MCF 10A (cell line): ENCODE results near the gene SHH. TPM values are rescaled to one million over a fixed set of nuclear protein-coding genes. Genes with fewer than 3 reads are reported as not detected.
"Not testable (repeated sequence)": the region's sequence is repeated elsewhere in the genome, so short reads cannot be mapped to it uniquely, and the experiment has no call there.

ENCODE experiments used
- BruUV-seq: library from RNA; stranded (reverse); fragments of 400-500 nt; replicated peaks from 2 replicates; lab custom pipeline; 2021; lab: Mats Ljungman, UMichigan
- CTCF ChIA-PET: fragments of 300-600 bp; sonication (Branson Sonifier 250); formaldehyde crosslinking; extraction: SDS; loops from one replicate; lab custom pipeline; 2021; ENCODE audit warnings: antibody characterized with exemption, inconsistent platforms; lab: Yijun Ruan, JAX
- POLR2A ChIA-PET: fragments of 300-600, 350-650 bp; sonication (Branson Sonifier 250); formaldehyde crosslinking; extraction: SDS; loops from one replicate; lab custom pipeline; 2020; ENCODE audit warnings: antibody characterized with exemption, inconsistent platforms; lab: Yijun Ruan, JAX
- DNase-seq: peaks from one replicate; pipeline ENCODE4 v3.0.0-alpha.2; 2018; ENCODE audit not compliant: unreplicated experiment
- H3K27ac Mint-ChIP-seq: one replicate; pipeline ENCODE4 v1.8.0; 2022; ENCODE audit warnings: mild to moderate bottlenecking, low read depth, mixed read lengths; ENCODE audit not compliant: unreplicated experiment
- H3K27me3 Mint-ChIP-seq: one replicate; pipeline ENCODE4 v1.8.0; 2022; ENCODE audit warnings: mixed read lengths; ENCODE audit not compliant: insufficient read depth, unreplicated experiment
- H3K36me3 Mint-ChIP-seq: one replicate; pipeline ENCODE4 v1.8.0; 2022; ENCODE audit warnings: mild to moderate bottlenecking, moderate library complexity, mixed read lengths; ENCODE audit not compliant: insufficient read depth, unreplicated experiment
- H3K4me1 Mint-ChIP-seq: one replicate; pipeline ENCODE4 v1.8.0; 2022; ENCODE audit warnings: mixed read lengths; ENCODE audit not compliant: insufficient read depth, unreplicated experiment
- H3K4me3 Mint-ChIP-seq: one replicate; pipeline ENCODE4 v1.8.0; 2022; ENCODE audit warnings: mild to moderate bottlenecking, moderate library complexity, mixed read lengths; ENCODE audit not compliant: unreplicated experiment
- H3K9me3 Mint-ChIP-seq: one replicate; pipeline ENCODE4 v1.8.0; 2022; ENCODE audit warnings: mixed read lengths; ENCODE audit not compliant: unreplicated experiment
- intact Hi-C: fragments of 100-400 bp; cut with micrococcal nuclease; formaldehyde crosslinking; loops from 2 replicates; pipeline ENCODE4 v1.14.1; 2022
- total RNA-seq: library from RNA; stranded (reverse); gene quantifications from 2 replicates; pipeline ENCODE4 v1.2.3, GENCODE V29; 2022
- TF ChIP-seq, protein P1 (sequence below): fragments of 200-600 bp; IDR thresholded peaks from one replicate; pipeline ENCODE4 v1.8.0; 2022; ENCODE audit warnings: antibody characterized with exemption, mild to moderate bottlenecking; ENCODE audit not compliant: unreplicated experiment

Gene SHH
- total RNA-seq, 1 experiment from 2014 or later: not detected

GRCh38 chr7:155818154-155818819 is 6.0 kb upstream of the SHH start:
- peaks cover 11% of the 10 kb centered on the region for H3K4me1 Mint-ChIP-seq
- H3K9me3 Mint-ChIP-seq: no peaks in the 10 kb centered on the region
- TF ChIP-seq, protein P1, sequence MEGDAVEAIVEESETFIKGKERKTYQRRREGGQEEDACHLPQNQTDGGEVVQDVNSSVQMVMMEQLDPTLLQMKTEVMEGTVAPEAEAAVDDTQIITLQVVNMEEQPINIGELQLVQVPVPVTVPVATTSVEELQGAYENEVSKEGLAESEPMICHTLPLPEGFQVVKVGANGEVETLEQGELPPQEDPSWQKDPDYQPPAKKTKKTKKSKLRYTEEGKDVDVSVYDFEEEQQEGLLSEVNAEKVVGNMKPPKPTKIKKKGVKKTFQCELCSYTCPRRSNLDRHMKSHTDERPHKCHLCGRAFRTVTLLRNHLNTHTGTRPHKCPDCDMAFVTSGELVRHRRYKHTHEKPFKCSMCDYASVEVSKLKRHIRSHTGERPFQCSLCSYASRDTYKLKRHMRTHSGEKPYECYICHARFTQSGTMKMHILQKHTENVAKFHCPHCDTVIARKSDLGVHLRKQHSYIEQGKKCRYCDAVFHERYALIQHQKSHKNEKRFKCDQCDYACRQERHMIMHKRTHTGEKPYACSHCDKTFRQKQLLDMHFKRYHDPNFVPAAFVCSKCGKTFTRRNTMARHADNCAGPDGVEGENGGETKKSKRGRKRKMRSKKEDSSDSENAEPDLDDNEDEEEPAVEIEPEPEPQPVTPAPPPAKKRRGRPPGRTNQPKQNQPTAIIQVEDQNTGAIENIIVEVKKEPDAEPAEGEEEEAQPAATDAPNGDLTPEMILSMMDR: no peak
- CTCF ChIA-PET: no interaction called here
- no peak overlapping the region for H3K27ac Mint-ChIP-seq
- BruUV-seq: no TSS peak
- DNase-seq: no peak
- H3K4me3 Mint-ChIP-seq: no peak overlapping the region
- intact Hi-C loops: loop anchor here (5.0 to 10.0 kb wide), 2 partner anchors 134 to 827 kb away; partner anchors contain the start of gene RNF32
- peaks cover 3% of the 10 kb centered on the region for H3K27me3 Mint-ChIP-seq
- no peaks in the 10 kb centered on the region for H3K36me3 Mint-ChIP-seq
- POLR2A ChIA-PET: no interaction called here

- not testable (repeated sequence) for H3K9me3 Mint-ChIP-seq
- CTCF ChIA-PET: interaction anchor here (0.5 kb wide), 1 partner anchor 14 kb away, joined by 3 read pairs; no protein-coding TSS in a partner anchor
- peaks cover 10% of the 10 kb centered on the region for H3K27me3 Mint-ChIP-seq
Measured at GRCh38 chr7:155817515-155817914, 5.3 kb upstream of the SHH start.

DNA sequence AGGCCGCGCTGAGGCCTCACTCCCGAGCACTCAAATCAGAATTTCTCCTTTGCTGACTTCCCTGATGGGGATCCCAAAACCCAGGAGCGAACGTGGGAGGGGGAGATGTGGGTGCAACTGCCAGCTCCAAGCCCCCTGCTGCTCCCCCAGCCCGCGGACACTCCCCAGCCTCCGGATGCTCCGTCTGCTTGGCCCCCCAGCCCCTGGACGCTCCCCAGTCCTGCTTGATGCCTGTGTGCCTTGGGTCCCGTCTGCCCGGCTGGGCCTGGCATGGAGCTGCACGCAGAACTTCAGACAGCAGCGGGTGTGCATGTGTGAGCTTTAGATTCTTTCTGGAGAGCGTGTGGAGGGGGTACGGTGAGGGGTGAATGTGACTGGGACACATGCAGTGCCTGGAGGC is 4.7 kb upstream of the SHH start:
- BruUV-seq: no TSS peak
- no peak overlapping the region for H3K4me3 Mint-ChIP-seq
- H3K36me3 Mint-ChIP-seq: no peaks in the 10 kb centered on the region
- intact Hi-C loops: loop anchor here (5.0 to 10.0 kb wide), 2 partner anchors 135 to 828 kb away; partner anchors contain the start of gene RNF32
- no peaks in the 10 kb centered on the region for H3K9me3 Mint-ChIP-seq
- H3K4me1 Mint-ChIP-seq: peaks cover 11% of the 10 kb centered on the region
- TF ChIP-seq, protein P1: no peak
- ChIA-PET POLR2A (no interaction called here), CTCF (interaction anchor here (0.5 to 1.1 kb wide), 5 partner anchors 9 to 1139 kb away, joined by 3 to 4 read pairs (median 3); no protein-coding TSS in a partner anchor)
- H3K27me3 Mint-ChIP-seq: peaks cover 15% of the 10 kb centered on the region
- DNase-seq: no peak
- H3K27ac Mint-ChIP-seq: no peak overlapping the region

More at GRCh38 chr7:155817515-155817914, 5.3 kb upstream of the SHH start:
- POLR2A ChIA-PET, H3K4me3 Mint-ChIP-seq, H3K36me3 Mint-ChIP-seq, DNase-seq, H3K27ac Mint-ChIP-seq, BruUV-seq: not testable (repeated sequence)
- intact Hi-C loops: loop anchor here (5.0 to 10.0 kb wide), 2 partner anchors 135 to 827 kb away; partner anchors contain the start of gene RNF32
- H3K4me1 Mint-ChIP-seq: peaks cover 11% of the 10 kb centered on the region

DNA sequence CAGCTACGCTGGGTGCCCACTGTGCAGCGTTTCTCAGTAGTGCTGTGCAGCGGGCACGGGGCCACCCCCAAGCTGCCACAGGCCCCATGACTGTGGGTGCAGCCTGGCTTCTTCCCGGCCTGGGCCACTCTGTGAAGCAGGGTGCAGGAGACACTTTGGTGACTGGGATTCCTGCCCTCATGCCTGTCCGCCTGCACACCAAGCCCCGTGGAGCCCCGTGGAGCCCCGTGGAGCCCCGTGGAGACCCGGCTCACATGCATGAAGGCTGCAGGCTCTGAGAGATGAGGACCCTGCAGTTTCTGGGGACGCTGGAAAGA is 3.9 kb upstream of the SHH start:
- H3K27ac Mint-ChIP-seq: no peak overlapping the region
- H3K36me3 Mint-ChIP-seq: peaks cover 6% of the 10 kb centered on the region
- H3K4me1 Mint-ChIP-seq: peaks cover 11% of the 10 kb centered on the region
- intact Hi-C loops: loop anchor here (5.0 to 10.0 kb wide), 2 partner anchors 136 to 829 kb away; partner anchors contain the start of gene RNF32
- H3K4me3 Mint-ChIP-seq: no peak overlapping the region
- CTCF ChIA-PET: interaction anchor here (0.6 to 2.7 kb wide), 19 partner anchors 9 to 1456 kb away, joined by 3 to 16 read pairs (median 3); no protein-coding TSS in a partner anchor
- H3K27me3 Mint-ChIP-seq: peaks cover 24% of the 10 kb centered on the region
- TF ChIP-seq, protein P1: no peak
- no peak for DNase-seq
- POLR2A ChIA-PET: no interaction called here
- H3K9me3 Mint-ChIP-seq: no peaks in the 10 kb centered on the region
- no TSS peak for BruUV-seq
